HUES48 (cell line): ENCODE measurements around the gene CAB39L.

Experiments used
- H3K27ac ChIP-seq: one replicate; pipeline ENCODE4 v1.7.0; 2013; ENCODE audit warnings: low read depth, low read length, inconsistent platforms
- H3K27me3 ChIP-seq: 2 replicates; pipeline ENCODE4 v1.6.1; 2013; ENCODE audit warnings: mild to moderate bottlenecking, low read length; ENCODE audit not compliant: control insufficient read depth, insufficient read depth
- H3K36me3 ChIP-seq: 2 replicates; pipeline ENCODE4 v1.6.1; 2013; ENCODE audit warnings: low read length; ENCODE audit not compliant: control insufficient read depth, insufficient read depth
- H3K4me1 ChIP-seq: 2 replicates; pipeline ENCODE4 v1.6.1; 2013; ENCODE audit warnings: mild to moderate bottlenecking, low read length; ENCODE audit not compliant: control insufficient read depth, insufficient read depth
- H3K4me3 ChIP-seq: 2 replicates; pipeline ENCODE4 v1.5.1; 2013; ENCODE audit warnings: mild to moderate bottlenecking, low read depth, low read length
- H3K9ac ChIP-seq: 2 replicates; pipeline ENCODE4 v1.6.1; 2013; ENCODE audit warnings: mild to moderate bottlenecking, low read depth, low read length, moderate library complexity
- H3K9me3 ChIP-seq: 2 replicates; pipeline ENCODE4 v1.6.1; 2013; ENCODE audit warnings: low read length; ENCODE audit not compliant: control insufficient read depth, insufficient read depth

The CAB39L gene

DNA sequence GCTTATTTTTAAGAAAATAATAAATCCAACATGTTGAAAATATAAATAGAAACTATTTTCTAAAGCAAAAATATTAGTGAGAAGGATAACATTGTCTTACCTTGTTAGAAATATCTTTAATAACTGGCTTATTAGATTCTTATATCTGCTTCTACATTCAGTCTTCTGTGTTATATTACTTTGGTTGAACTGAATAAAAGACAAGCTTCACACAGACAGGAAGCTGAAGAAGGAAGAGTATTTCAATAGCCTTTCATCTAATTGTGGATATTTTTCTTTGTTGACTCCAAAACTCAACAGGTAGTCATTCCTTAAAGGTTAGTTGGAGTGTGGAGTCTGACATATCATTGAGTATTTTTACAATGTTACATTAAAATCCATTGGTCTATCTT lies 11.1 kb upstream of the CAB39L start:
- H3K4me1 ChIP-seq = no peaks in the 10 kb centered on the region
- H3K9ac ChIP-seq = no peak overlapping the region
- no peaks in the 10 kb centered on the region for H3K27me3 ChIP-seq
- no peaks in the 10 kb centered on the region for H3K9me3 ChIP-seq
- no peak overlapping the region for H3K27ac ChIP-seq
- no peaks in the 10 kb centered on the region for H3K36me3 ChIP-seq
- no peak overlapping the region for H3K4me3 ChIP-seq

- Histone ChIP-seq H3K4me3 (no peak overlapping the region), H3K27me3 (no peaks in the 10 kb centered on the region), H3K9ac (no peak overlapping the region), H3K27ac (no peak overlapping the region), H3K9me3 (no peaks in the 10 kb centered on the region), H3K4me1 (no peaks in the 10 kb centered on the region), H3K36me3 (no peaks in the 10 kb centered on the region)
These were observed 10.6 kb upstream of the CAB39L start for GRCh38 chr13:49454388-49455006.

DNA sequence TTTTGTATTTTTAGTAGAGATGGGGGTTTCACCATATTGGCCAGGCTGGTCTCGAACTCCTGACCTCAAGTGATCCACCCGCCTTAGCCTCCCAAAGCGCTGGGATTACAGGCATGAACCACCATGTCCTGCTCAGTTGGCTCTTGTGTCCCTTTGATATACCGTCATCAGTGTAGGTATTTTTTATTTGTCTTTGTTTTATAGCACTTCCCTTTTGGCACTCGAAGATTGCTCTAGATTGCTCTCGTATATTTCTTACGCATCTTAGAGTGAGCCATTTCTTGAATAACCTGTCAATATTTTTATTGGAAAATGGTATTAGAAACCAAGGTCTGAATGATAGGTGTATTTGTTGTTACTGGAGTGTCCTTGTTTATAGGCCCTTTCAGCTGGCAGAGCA lies 9.6 kb upstream of the CAB39L start:
- H3K4me1 ChIP-seq = no peaks in the 10 kb centered on the region
- H3K36me3 ChIP-seq = no peaks in the 10 kb centered on the region
- no peak overlapping the region for H3K27ac ChIP-seq
- no peaks in the 10 kb centered on the region for H3K27me3 ChIP-seq
- H3K9me3 ChIP-seq = no peaks in the 10 kb centered on the region
- no peak overlapping the region for H3K9ac ChIP-seq
- H3K4me3 ChIP-seq = no peak overlapping the region

DNA sequence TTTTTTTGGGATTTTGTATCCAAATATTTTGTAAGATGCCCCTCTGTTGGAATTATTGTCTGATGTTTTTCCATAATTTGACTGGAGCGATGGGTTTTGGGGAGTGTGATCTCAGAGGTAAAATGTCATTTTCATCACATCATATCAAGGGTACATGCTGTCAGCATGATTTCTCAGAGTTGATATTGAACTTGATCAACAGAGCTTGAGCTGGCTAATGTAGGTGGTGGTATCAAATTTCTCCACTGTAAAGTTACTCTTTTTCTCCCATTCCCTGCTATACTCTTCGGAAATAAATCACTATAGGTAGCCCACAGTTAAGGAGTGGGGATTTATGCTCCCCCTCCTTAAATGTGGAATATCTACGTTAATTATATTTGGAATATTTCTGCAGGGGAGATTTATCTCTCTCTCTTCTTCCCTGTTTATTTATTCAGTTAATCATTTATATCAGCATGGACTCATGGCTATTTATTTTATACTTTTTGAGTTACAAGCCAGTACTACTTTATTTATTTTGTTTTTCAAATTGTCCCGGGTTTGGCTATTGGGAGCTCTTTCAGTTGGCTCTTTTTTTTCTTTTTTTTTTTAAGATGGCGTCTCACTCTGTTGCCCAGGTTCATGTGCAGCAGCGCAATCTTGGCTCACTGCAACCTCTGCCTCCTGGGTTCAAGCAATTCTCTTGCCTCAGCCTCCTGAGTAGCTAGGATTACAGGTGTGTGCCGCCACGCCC lies 9.0 kb upstream of the CAB39L start:
- no peak overlapping the region for H3K27ac ChIP-seq
- no peaks in the 10 kb centered on the region for H3K9me3 ChIP-seq

DNA sequence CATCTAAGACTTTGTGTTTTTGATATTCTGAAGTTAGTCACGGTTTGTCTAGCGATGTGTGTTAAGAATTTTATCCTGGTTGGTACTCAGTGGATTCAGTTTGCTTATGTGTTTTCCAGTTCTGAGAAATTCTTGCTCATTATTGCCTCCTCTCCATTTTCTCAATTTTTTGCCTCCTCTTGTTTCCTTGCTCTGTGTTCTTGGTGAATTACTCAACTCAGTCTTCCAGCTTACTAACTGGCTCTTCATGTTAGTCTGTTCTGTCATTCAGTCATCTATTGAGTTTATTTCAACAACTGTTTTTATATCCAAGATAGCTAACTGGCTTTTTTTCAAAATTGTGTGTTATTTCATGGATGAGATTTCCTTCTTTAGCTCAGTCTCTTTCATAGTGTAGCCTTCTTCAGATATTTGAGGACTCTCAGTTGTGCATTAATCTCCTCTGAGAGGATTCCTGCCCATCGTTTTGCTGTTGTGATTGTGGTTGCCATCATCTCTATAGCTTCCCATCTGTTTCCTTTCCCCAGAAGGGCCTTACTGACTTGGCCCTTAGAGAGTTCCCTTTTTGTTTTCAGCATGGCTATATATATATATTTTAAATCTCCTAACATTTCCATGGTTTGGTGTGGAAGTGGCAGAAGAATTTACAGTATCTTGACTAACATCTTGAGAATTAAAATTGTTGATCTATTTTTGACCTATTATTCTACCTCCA lies 6.4 kb upstream of the CAB39L start:
- H3K9ac ChIP-seq = no peak overlapping the region
- no peaks in the 10 kb centered on the region for H3K4me1 ChIP-seq
- no peak overlapping the region for H3K4me3 ChIP-seq
- no peaks in the 10 kb centered on the region for H3K9me3 ChIP-seq
- no peak overlapping the region for H3K27ac ChIP-seq
- no peaks in the 10 kb centered on the region for H3K27me3 ChIP-seq
- no peaks in the 10 kb centered on the region for H3K36me3 ChIP-seq

More for the DNA sequence above, 9.0 kb upstream of the CAB39L start:
- Histone ChIP-seq H3K27me3 (no peaks in the 10 kb centered on the region), H3K4me3 (no peak overlapping the region), H3K36me3 (no peaks in the 10 kb centered on the region), H3K9ac (no peak overlapping the region), H3K4me1 (no peaks in the 10 kb centered on the region)

GRCh38 chr13:49448753-49449152 lies 4.9 kb upstream of the CAB39L start:
- Histone ChIP-seq H3K36me3 (no peaks in the 10 kb centered on the region), H3K4me3 (no peak overlapping the region), H3K27me3 (no peaks in the 10 kb centered on the region), H3K9ac (no peak overlapping the region), H3K4me1 (no peaks in the 10 kb centered on the region), H3K27ac (no peak overlapping the region), H3K9me3 (no peaks in the 10 kb centered on the region)

GRCh38 chr13:49446473-49446872 lies 2.6 kb upstream of the CAB39L start:
- H3K4me3 ChIP-seq = no peak overlapping the region
- no peak overlapping the region for H3K27ac ChIP-seq
- no peaks in the 10 kb centered on the region for H3K36me3 ChIP-seq
- no peaks in the 10 kb centered on the region for H3K9me3 ChIP-seq
- H3K9ac ChIP-seq = no peak overlapping the region
- no peaks in the 10 kb centered on the region; the same call in 1 of the 2 replicates for H3K4me1 ChIP-seq
- no peaks in the 10 kb centered on the region for H3K27me3 ChIP-seq

DNA sequence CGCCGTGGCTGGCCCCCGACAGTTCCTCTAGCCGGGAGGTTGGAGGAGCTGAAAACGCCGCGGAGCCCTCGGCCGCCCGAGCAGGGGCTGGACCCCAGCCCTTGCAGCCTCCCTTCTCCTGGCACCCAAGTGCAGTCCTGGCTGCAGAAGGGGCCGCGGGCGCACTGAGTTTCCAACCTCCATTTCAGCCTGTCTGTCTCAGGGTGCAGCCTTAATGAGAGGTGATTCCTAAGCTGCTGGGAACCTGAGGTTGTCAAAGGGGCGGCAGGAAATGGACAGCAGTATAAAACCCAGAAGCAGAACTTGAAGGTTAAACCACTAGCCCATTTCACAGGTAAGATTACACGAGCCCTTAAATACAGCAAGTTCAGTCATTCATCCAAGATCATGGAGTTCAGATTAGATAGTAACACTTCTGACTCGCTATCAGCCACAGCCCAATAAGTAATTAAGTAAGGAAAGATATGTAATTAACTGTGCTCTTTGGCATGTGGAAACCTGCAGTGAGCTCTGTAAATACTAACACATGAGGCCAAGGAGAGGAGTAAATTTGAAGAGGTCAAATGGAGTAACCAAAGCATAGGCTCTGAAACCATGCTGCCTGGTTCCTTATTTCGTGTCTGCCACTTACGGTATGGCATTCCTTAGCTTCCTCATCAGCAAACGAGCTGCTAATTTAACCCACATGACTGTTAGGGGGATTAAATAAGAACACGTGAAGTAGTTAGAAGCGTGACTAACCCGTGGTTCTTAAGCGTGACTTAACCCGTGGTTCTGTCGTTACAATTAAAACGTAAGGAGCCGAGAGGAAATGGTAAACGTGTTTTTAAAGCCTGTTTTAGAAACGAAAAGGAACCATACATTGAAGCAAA lies 896 bp upstream of the CAB39L start:
- peak overlapping the region; percentile 35 for H3K9ac ChIP-seq
- no peaks in the 10 kb centered on the region for H3K36me3 ChIP-seq
- H3K9me3 ChIP-seq = no peaks in the 10 kb centered on the region
- peak overlapping the region; percentile 83 for H3K4me3 ChIP-seq
- peak overlapping the region; percentile 88 for H3K27ac ChIP-seq
- H3K4me1 ChIP-seq = no peaks in the 10 kb centered on the region; the same call in 1 of the 2 replicates
- no peaks in the 10 kb centered on the region for H3K27me3 ChIP-seq

DNA sequence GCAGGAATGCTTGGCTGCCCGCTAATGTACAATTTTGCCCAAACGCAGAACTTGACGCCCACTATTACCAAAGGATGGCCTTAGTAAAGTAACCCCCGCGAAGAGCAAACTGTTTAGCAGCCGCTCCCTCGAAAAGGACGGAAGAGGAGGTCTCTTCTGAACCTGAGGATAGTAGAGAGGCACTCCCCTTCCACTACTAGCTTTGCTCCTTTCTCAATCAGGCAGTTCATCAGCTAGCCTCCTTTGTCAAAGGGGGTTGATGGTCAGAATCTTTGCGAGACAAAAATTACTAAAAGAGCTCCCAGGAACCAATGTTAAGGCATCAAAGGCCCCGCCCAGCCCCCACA lies 534 bp downstream of the CAB39L start:
- no peaks in the 10 kb centered on the region for H3K36me3 ChIP-seq
- H3K9me3 ChIP-seq = no peaks in the 10 kb centered on the region
- peak overlapping the region; percentile 83 for H3K4me3 ChIP-seq
- H3K27ac ChIP-seq = peak overlapping the region; percentile 87
- no peaks in the 10 kb centered on the region for H3K27me3 ChIP-seq
- H3K4me1 ChIP-seq = no peaks in the 10 kb centered on the region; the same call in 1 of the 2 replicates
- H3K9ac ChIP-seq = peak overlapping the region; percentile 94

- H3K27ac ChIP-seq = no peak overlapping the region
- H3K27me3 ChIP-seq = no peaks in the 10 kb centered on the region
- H3K4me3 ChIP-seq = no peak overlapping the region
- H3K9me3 ChIP-seq = no peaks in the 10 kb centered on the region
- H3K4me1 ChIP-seq = no peaks in the 10 kb centered on the region; the same call in 1 of the 2 replicates
- no peak overlapping the region for H3K9ac ChIP-seq
- H3K36me3 ChIP-seq = no peaks in the 10 kb centered on the region
These were observed 2.0 kb downstream of the CAB39L start for GRCh38 chr13:49441846-49442245.
